Keratinocyte (primary cell): ENCODE data around the gene CHL1. TPM values are rescaled to one million over a fixed set of nuclear protein-coding genes. Genes with fewer than 3 reads are reported as not detected.

Source experiments
- DNase-seq: peaks from one replicate; pipeline ENCODE4 v3.0.0-alpha.2; 2011; ENCODE audit warnings: low read depth, missing footprints, low spot score
- FAIRE-seq: peaks from 2 replicates; lab custom pipeline; 2011; peaks lifted over from hg19 to GRCh38; lab: Jason Lieb, UNC
- H2AFZ ChIP-seq: 2 replicates; pipeline ENCODE4 v1.6.0; 2012; ENCODE audit warnings: low read length, control low read depth, inconsistent platforms; ENCODE audit not compliant: control insufficient read depth
- H3K27ac ChIP-seq: 2 replicates; pipeline ENCODE4 v1.5.1; 2011; ENCODE audit warnings: low read length; ENCODE audit not compliant: control insufficient read depth, insufficient read depth
- H3K27me3 ChIP-seq: 3 replicates; pipeline ENCODE4 v1.6.0; 2011; ENCODE audit warnings: low read length; ENCODE audit not compliant: control insufficient read depth, insufficient read depth; ENCODE audit errors: extremely low read depth
- H3K36me3 ChIP-seq, 2 experiments: 2 replicates in 1 of 2; 3 replicates in 1 of 2; pipeline ENCODE4 v1.5.1; 2011; ENCODE audit warnings: low read length in 2 of 2, mild to moderate bottlenecking in 1 of 2; ENCODE audit not compliant: control insufficient read depth in 2 of 2, insufficient read depth in 2 of 2; ENCODE audit errors: extremely low read depth in 1 of 2
- H3K4me1 ChIP-seq: 3 replicates; pipeline ENCODE4 v1.5.1; 2011; ENCODE audit warnings: low read length; ENCODE audit not compliant: control insufficient read depth, insufficient read depth; ENCODE audit errors: extremely low read depth
- H3K4me2 ChIP-seq: 3 replicates; pipeline ENCODE4 v1.6.0; 2011; ENCODE audit warnings: low read depth, low read length; ENCODE audit not compliant: control insufficient read depth, insufficient read depth; ENCODE audit errors: extremely low read depth
- H3K4me3 ChIP-seq, 3 experiments: fragments of 200-600 bp in 1 of 3; sonication (generic) in 1 of 3; 2 replicates in 2 of 3; 3 replicates in 1 of 3; pipeline ENCODE4 v1.5.1; 2011 to 2016; ENCODE audit warnings: low read length in 3 of 3, mild to moderate bottlenecking in 3 of 3, control low read depth in 2 of 3, inconsistent platforms in 1 of 3, low read depth in 1 of 3, mixed read lengths in 1 of 3, mixed run types in 1 of 3, moderate library complexity in 1 of 3; ENCODE audit not compliant: control insufficient read depth in 2 of 3, insufficient read depth in 2 of 3; ENCODE audit errors: extremely low read depth in 1 of 3
- H3K79me2 ChIP-seq: 2 replicates; pipeline ENCODE4 v1.6.0; 2012; ENCODE audit warnings: low read length; ENCODE audit not compliant: control insufficient read depth, insufficient read depth
- H3K9ac ChIP-seq: 3 replicates; pipeline ENCODE4 v1.6.0; 2011; ENCODE audit warnings: low read length; ENCODE audit not compliant: control insufficient read depth, insufficient read depth; ENCODE audit errors: extremely low read depth
- H3K9me1 ChIP-seq: 3 replicates; pipeline ENCODE4 v1.6.0; 2011; ENCODE audit warnings: low read length; ENCODE audit not compliant: control insufficient read depth, insufficient read depth; ENCODE audit errors: extremely low read depth
- H3K9me3 ChIP-seq: 2 replicates; pipeline ENCODE4 v1.5.1; 2012; ENCODE audit warnings: low read depth, low read length; ENCODE audit not compliant: control insufficient read depth
- H4K20me1 ChIP-seq: 3 replicates; pipeline ENCODE4 v1.6.0; 2011; ENCODE audit warnings: low read length; ENCODE audit not compliant: control insufficient read depth, insufficient read depth; ENCODE audit errors: extremely low read depth
- EZH2 ChIP-seq: IDR thresholded peaks from one replicate; pipeline ENCODE4 v1.6.1; 2012; ENCODE audit warnings: inconsistent platforms, mild to moderate bottlenecking, low read length, moderate library complexity
- dilution Hi-C: fragments of 300-500 bp; cut with MboI; formaldehyde crosslinking; loops from one replicate; pipeline ENCODE4 v1.7.0; 2020; ENCODE audit warnings: low sequenced_read_pairs; ENCODE audit not compliant: extremely low pct_ligation_motif_present
- polyA plus RNA-seq, 5 experiments: library from polyadenylated mRNA; depleted of rRNA in 3 of 5; stranded (reverse) in 3 of 5; stranded (forward) in 1 of 5; unstranded in 1 of 5; fragments of >200 nt; gene quantifications; 1 replicate in 1 of 5; 2 replicates in 3 of 5; 3 replicates in 1 of 5; pipeline versions ENCODE4 v1.2.1 to v1.2.3, GENCODE V29; 2011 to 2012; ENCODE audit warnings: missing spikeins in 2 of 5, low read depth in 1 of 5, low replicate concordance in 1 of 5
- TF ChIP-seq, protein P1 (sequence below), 3 experiments: IDR thresholded peaks in 1 of 3; conservative IDR thresholded peaks in 1 of 3; optimal IDR thresholded peaks in 1 of 3; 2 replicates in 2 of 3; 3 replicates in 1 of 3; pipeline versions ENCODE3 to v1.5.1; 2011; ENCODE audit warnings: low read length in 3 of 3, mild to moderate bottlenecking in 3 of 3, moderate library complexity in 2 of 3, control low read depth in 1 of 3, inconsistent platforms in 1 of 3; ENCODE audit not compliant: insufficient read depth in 2 of 3; ENCODE audit errors: extremely low read depth in 1 of 3

Gene CHL1
- polyA plus RNA-seq, 1 donor (not counting 4 experiments of a cell fraction or from before 2014, with no cell fraction given): 0.04 TPM

DNA sequence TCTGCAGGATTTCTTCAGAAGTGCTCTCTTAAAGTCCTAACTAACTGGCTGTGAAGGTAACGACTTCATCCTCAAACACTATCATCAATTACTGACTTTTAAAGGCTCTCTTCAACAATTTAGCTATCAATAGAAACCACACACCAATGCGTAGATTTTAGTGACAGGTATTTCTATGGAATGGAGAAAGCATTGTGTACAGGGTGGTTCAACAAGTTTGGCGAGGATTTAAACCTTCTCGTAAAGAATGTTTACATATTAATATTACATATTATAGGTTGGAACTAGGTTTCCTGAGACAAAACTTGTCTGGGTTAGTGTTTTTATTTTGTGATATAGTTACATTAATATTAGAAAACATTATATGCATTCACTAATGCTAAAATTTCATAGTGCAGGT lies 233.6 kb downstream of the CHL1 start:
- Histone ChIP-seq H3K79me2 (no peaks in the 10 kb centered on the region), H3K36me3 (no peaks in the 10 kb centered on the region), H3K9me3 (no peaks in the 10 kb centered on the region), H3K9me1 (no peaks in the 10 kb centered on the region), H3K27me3 (no peaks in the 10 kb centered on the region), H2AFZ (no peak overlapping the region), H3K4me2 (no peak overlapping the region), H3K4me3 (no peak overlapping the region), H3K27ac (no peak overlapping the region), H3K9ac (no peak overlapping the region), H4K20me1 (no peaks in the 10 kb centered on the region), H3K4me1 (no peaks in the 10 kb centered on the region)
- TF ChIP-seq EZH2: no peak
- TF ChIP-seq, protein P1, sequence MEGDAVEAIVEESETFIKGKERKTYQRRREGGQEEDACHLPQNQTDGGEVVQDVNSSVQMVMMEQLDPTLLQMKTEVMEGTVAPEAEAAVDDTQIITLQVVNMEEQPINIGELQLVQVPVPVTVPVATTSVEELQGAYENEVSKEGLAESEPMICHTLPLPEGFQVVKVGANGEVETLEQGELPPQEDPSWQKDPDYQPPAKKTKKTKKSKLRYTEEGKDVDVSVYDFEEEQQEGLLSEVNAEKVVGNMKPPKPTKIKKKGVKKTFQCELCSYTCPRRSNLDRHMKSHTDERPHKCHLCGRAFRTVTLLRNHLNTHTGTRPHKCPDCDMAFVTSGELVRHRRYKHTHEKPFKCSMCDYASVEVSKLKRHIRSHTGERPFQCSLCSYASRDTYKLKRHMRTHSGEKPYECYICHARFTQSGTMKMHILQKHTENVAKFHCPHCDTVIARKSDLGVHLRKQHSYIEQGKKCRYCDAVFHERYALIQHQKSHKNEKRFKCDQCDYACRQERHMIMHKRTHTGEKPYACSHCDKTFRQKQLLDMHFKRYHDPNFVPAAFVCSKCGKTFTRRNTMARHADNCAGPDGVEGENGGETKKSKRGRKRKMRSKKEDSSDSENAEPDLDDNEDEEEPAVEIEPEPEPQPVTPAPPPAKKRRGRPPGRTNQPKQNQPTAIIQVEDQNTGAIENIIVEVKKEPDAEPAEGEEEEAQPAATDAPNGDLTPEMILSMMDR (optimal IDR thresholded peaks at IDR 0.05 in 1 of 3, IDR thresholded peaks at IDR 0.05 in 1 of 3, conservative IDR thresholded peaks at IDR 0.05 in 1 of 3; ENCODE audit: extremely low read depth in 1 of 3, insufficient read depth in 2 of 3, low read length in 3 of 3): no peak
- DNase-seq: no peak
- dilution Hi-C loops: no loop called here
- FAIRE-seq: no peak

DNA sequence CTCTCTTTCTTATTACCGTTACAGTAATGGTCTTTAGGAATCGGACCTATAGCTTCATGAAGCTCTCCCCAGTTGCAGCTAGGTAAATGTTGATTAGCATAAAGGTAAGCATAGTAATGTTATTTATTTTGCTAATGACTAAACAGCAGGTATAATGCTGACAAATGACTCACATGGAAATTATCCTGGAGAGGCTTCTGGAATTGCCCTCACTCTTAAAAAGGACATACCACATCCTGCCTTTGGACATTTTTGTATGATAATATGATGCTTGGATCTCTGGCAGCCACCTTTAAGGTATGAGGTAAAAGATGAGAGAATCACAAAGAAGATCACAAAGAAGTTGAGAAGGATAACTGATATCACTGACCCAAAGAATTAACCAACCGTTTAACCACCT lies 238.6 kb downstream of the CHL1 start:
- no peak for DNase-seq
- Histone ChIP-seq H3K9ac (no peak overlapping the region), H3K9me1 (no peaks in the 10 kb centered on the region), H3K27me3 (no peaks in the 10 kb centered on the region), H3K79me2 (no peaks in the 10 kb centered on the region), H3K9me3 (no peaks in the 10 kb centered on the region), H2AFZ (no peak overlapping the region), H3K4me1 (no peaks in the 10 kb centered on the region), H3K27ac (no peak overlapping the region), H3K4me3 (no peak overlapping the region), H4K20me1 (no peaks in the 10 kb centered on the region), H3K36me3 (no peaks in the 10 kb centered on the region), H3K4me2 (no peak overlapping the region)
- TF ChIP-seq EZH2: no peak
- TF ChIP-seq, protein P1 (optimal IDR thresholded peaks at IDR 0.05 in 1 of 3, IDR thresholded peaks at IDR 0.05 in 1 of 3, conservative IDR thresholded peaks at IDR 0.05 in 1 of 3; ENCODE audit: extremely low read depth in 1 of 3, insufficient read depth in 2 of 3, low read length in 3 of 3): no peak
- dilution Hi-C loops: no loop called here
- no peak for FAIRE-seq
